H1 (cell line): ENCODE results near the gene RASAL1. TPM values are rescaled to one million over a fixed set of nuclear protein-coding genes. Genes with fewer than 3 reads are reported as not detected.

Experiments
- CTCF ChIA-PET: fragments of 300-600 bp; sonication (Branson Sonifier 250); formaldehyde crosslinking; loops from one replicate; lab custom pipeline; 2021; ENCODE audit not compliant: partially characterized antibody; lab: Charles Lee
- POLR2A ChIA-PET: fragments of 300-600 bp; sonication (Branson Sonifier 250); formaldehyde crosslinking; loops from one replicate; lab custom pipeline; 2021; ENCODE audit warnings: inconsistent platforms; ENCODE audit not compliant: partially characterized antibody; lab: Charles Lee
- DNase-seq, 2 experiments: peaks; one replicate each; pipeline versions ENCODE4 v3.0.0 to v3.0.0-alpha.2; 2010 to 2022; ENCODE audit warnings: low spot score in 2 of 2, low read depth in 1 of 2, mixed read lengths in 1 of 2
- FAIRE-seq: peaks from 2 replicates; lab custom pipeline; 2011; peaks lifted over from hg19 to GRCh38; lab: Jason Lieb, UNC
- H2AFZ ChIP-seq: 2 replicates; pipeline ENCODE4 v1.8.1; 2012; ENCODE audit warnings: low read length, inconsistent platforms
- H2AK5ac ChIP-seq: 2 replicates; pipeline ENCODE4 v1.6.1; 2013; ENCODE audit warnings: low read depth, low read length
- H2BK120ac ChIP-seq: replicated peaks from 2 replicates; pipeline ENCODE3; 2013; ENCODE audit warnings: low read depth, low read length, inconsistent platforms
- H2BK12ac ChIP-seq: 2 replicates; pipeline ENCODE4 v1.6.1; 2013; ENCODE audit warnings: low read depth, low read length
- H2BK15ac ChIP-seq: 2 replicates; pipeline ENCODE4 v1.6.1; 2013; ENCODE audit warnings: low read length
- H2BK20ac ChIP-seq: 2 replicates; pipeline ENCODE4 v1.6.1; 2013; ENCODE audit warnings: low read length
- H2BK5ac ChIP-seq: 2 replicates; pipeline ENCODE4 v1.6.1; 2013; ENCODE audit warnings: low read depth, low read length
- H3K14ac ChIP-seq: 2 replicates; pipeline ENCODE4 v1.6.1; 2013; ENCODE audit warnings: inconsistent platforms; ENCODE audit not compliant: insufficient read length
- H3K18ac ChIP-seq: 2 replicates; pipeline ENCODE4 v1.6.1; 2013; ENCODE audit warnings: low read length; ENCODE audit errors: extremely low read depth
- H3K23ac ChIP-seq: 2 replicates; pipeline ENCODE4 v1.6.1; 2013; ENCODE audit warnings: inconsistent platforms; ENCODE audit not compliant: insufficient read length
- H3K23me2 ChIP-seq: 2 replicates; pipeline ENCODE4 v1.6.1; 2013; ENCODE audit warnings: low read depth, low read length
- H3K27ac ChIP-seq: 2 replicates; pipeline ENCODE4 v1.6.1; 2011; ENCODE audit warnings: low read depth, low read length, inconsistent platforms
- H3K27me3 ChIP-seq, 4 experiments: replicated peaks in 1 of 4; 1 replicate in 1 of 4; 2 replicates in 3 of 4; pipeline versions ENCODE4 v1.6.1 to v1.8.1; 2011 to 2013; ENCODE audit warnings: low read length in 3 of 4, mild to moderate bottlenecking in 3 of 4, inconsistent platforms in 2 of 4, mixed read lengths in 2 of 4, moderate library complexity in 1 of 4; ENCODE audit not compliant: control insufficient read depth in 3 of 4, insufficient read depth in 3 of 4; ENCODE audit errors: extremely low read depth in 1 of 4
- H3K36me3 ChIP-seq, 4 experiments: 2 replicates each; pipeline versions ENCODE4 v1.6.1 to v1.8.1; 2011 to 2013; ENCODE audit warnings: mild to moderate bottlenecking in 4 of 4, low read length in 3 of 4, moderate library complexity in 2 of 4, control low read depth in 1 of 4, inconsistent platforms in 1 of 4; ENCODE audit not compliant: insufficient read depth in 4 of 4, control insufficient read depth in 2 of 4
- H3K4ac ChIP-seq: replicated peaks from 2 replicates; pipeline ENCODE3; 2013; ENCODE audit warnings: low read length, low read depth, mixed read lengths, inconsistent platforms; ENCODE audit not compliant: insufficient read length
- H3K4me1 ChIP-seq, 4 experiments: replicated peaks in 1 of 4; 1 replicate in 1 of 4; 2 replicates in 3 of 4; pipeline versions ENCODE4 v1.6.1 to v1.8.1; 2011 to 2013; ENCODE audit warnings: low read length in 3 of 4, inconsistent platforms in 2 of 4, mixed read lengths in 1 of 4; ENCODE audit not compliant: insufficient read depth in 4 of 4, control insufficient read depth in 3 of 4
- H3K4me2 ChIP-seq, 2 experiments: 2 replicates each; pipeline versions ENCODE4 v1.6.1 to v1.8.1; 2011 to 2013; ENCODE audit warnings: low read depth in 2 of 2, low read length in 2 of 2, control low read depth in 1 of 2, inconsistent platforms in 1 of 2, mild to moderate bottlenecking in 1 of 2; ENCODE audit not compliant: insufficient read depth in 1 of 2
- H3K4me3 ChIP-seq, 4 experiments: fragments of 200-600, 300-600 bp in 1 of 4; sonication (generic), shearing (Covaris generic), sonication (Bioruptor Twin) in 1 of 4; 2 replicates each; pipeline versions ENCODE4 v1.5.1 to v1.8.1; 2011 to 2016; ENCODE audit warnings: low read length in 4 of 4, low read depth in 3 of 4, control low read depth in 2 of 4, inconsistent platforms in 2 of 4, mild to moderate bottlenecking in 2 of 4, mixed read lengths in 1 of 4, moderate library complexity in 1 of 4; ENCODE audit not compliant: insufficient read depth in 2 of 4; ENCODE audit errors: extremely low read depth in 1 of 4
- H3K56ac ChIP-seq: replicated peaks from 2 replicates; pipeline ENCODE3; 2013; ENCODE audit warnings: low read depth, mild to moderate bottlenecking, mixed read lengths, low read length, inconsistent platforms; ENCODE audit not compliant: insufficient read length
- H3K79me1 ChIP-seq: 2 replicates; pipeline ENCODE4 v1.6.1; 2013; ENCODE audit warnings: low read depth, low read length, control low read depth
- H3K79me2 ChIP-seq, 2 experiments: 2 replicates each; pipeline versions ENCODE4 v1.6.1 to v1.8.1; 2012 to 2013; ENCODE audit warnings: low read length in 2 of 2, mild to moderate bottlenecking in 2 of 2, inconsistent platforms in 1 of 2; ENCODE audit not compliant: insufficient read depth in 2 of 2, control insufficient read depth in 1 of 2
- H3K9ac ChIP-seq, 4 experiments: replicated peaks in 1 of 4; 1 replicate in 1 of 4; 2 replicates in 3 of 4; pipeline versions ENCODE4 v1.6.1 to v1.8.1; 2011 to 2013; ENCODE audit warnings: low read depth in 3 of 4, low read length in 3 of 4, control low read depth in 2 of 4, mild to moderate bottlenecking in 2 of 4, moderate library complexity in 2 of 4, inconsistent platforms in 1 of 4; ENCODE audit errors: extremely low read depth in 1 of 4
- H3K9me3 ChIP-seq, 2 experiments: 2 replicates each; pipeline versions ENCODE4 v1.6.1 to v1.8.1; 2012 to 2013; ENCODE audit warnings: mild to moderate bottlenecking in 2 of 2, moderate library complexity in 2 of 2, control low read depth in 1 of 2, inconsistent platforms in 1 of 2, low read depth in 1 of 2, low read length in 1 of 2, mixed read lengths in 1 of 2; ENCODE audit not compliant: insufficient read depth in 2 of 2
- H4K20me1 ChIP-seq, 2 experiments: replicated peaks in 1 of 2; 2 replicates each; pipeline versions ENCODE3 to v1.8.1; 2011 to 2013; ENCODE audit warnings: inconsistent platforms in 2 of 2, low read length in 2 of 2, mild to moderate bottlenecking in 1 of 2; ENCODE audit not compliant: insufficient read depth in 2 of 2, control insufficient read depth in 1 of 2
- H4K5ac ChIP-seq: 2 replicates; pipeline ENCODE4 v1.6.1; 2013; ENCODE audit warnings: low read length, low read depth, mixed read lengths, inconsistent platforms; ENCODE audit not compliant: insufficient read length
- H4K8ac ChIP-seq: 2 replicates; pipeline ENCODE4 v1.8.0; 2013; ENCODE audit warnings: mild to moderate bottlenecking, moderate library complexity, low read length, inconsistent platforms; ENCODE audit not compliant: insufficient read depth; ENCODE audit errors: extremely low read depth
- H4K91ac ChIP-seq: replicated peaks from 2 replicates; pipeline ENCODE3; 2013; ENCODE audit warnings: low read length, mixed read lengths, inconsistent platforms; ENCODE audit not compliant: insufficient read length
- ASH2L ChIP-seq: fragments of 200-600, 300-600 bp; sonication (generic); IDR thresholded peaks from one replicate; pipeline ENCODE4 v1.7.1; 2017; ENCODE audit warnings: low read length
- CHD1 ChIP-seq: IDR thresholded peaks from 2 replicates; pipeline ENCODE4 v1.6.1; 2012; ENCODE audit warnings: low read depth, low read length, improper control_type of control experiment
- CTBP2 ChIP-seq: IDR thresholded peaks from 2 replicates; pipeline ENCODE4 v1.7.0; 2011; ENCODE audit warnings: borderline replicate concordance, mild to moderate bottlenecking, moderate library complexity, mixed read lengths, low read length; ENCODE audit not compliant: insufficient read depth, insufficient read length
- EGR1 ChIP-seq: IDR thresholded peaks from 2 replicates; pipeline ENCODE4 v1.6.1; 2011; ENCODE audit warnings: low read depth, low read length, borderline replicate concordance
- HDAC2 ChIP-seq, 2 experiments: fragments of 300-600 bp in 1 of 2; sonication (generic) in 1 of 2; IDR thresholded peaks; 2 replicates each; pipeline ENCODE4 v1.6.1; 2011 to 2012; ENCODE audit warnings: low read depth in 2 of 2, low read length in 2 of 2, mild to moderate bottlenecking in 2 of 2, moderate library complexity in 2 of 2, borderline replicate concordance in 1 of 2, inconsistent platforms in 1 of 2
- RAD21 ChIP-seq, 2 experiments: IDR thresholded peaks in 1 of 2; conservative IDR thresholded peaks in 1 of 2; 2 replicates each; pipeline ENCODE4 v1.6.1; 2011; ENCODE audit warnings: low read depth in 2 of 2, low read length in 2 of 2, improper control_type of control experiment in 1 of 2, inconsistent platforms in 1 of 2, mild to moderate bottlenecking in 1 of 2, moderate library complexity in 1 of 2
- SIRT6 ChIP-seq: IDR thresholded peaks from one replicate; pipeline ENCODE4 v1.7.1; 2012; ENCODE audit warnings: low read length, inconsistent platforms
- SIX5 ChIP-seq: IDR thresholded peaks from 2 replicates; pipeline ENCODE4 v1.6.1; 2011; ENCODE audit warnings: mild to moderate bottlenecking, low read depth, low read length
- TBP ChIP-seq: IDR thresholded peaks from 2 replicates; pipeline ENCODE4 v1.6.1; 2011; ENCODE audit warnings: low read depth, low read length, improper control_type of control experiment
- TEAD4 ChIP-seq: IDR thresholded peaks from 2 replicates; pipeline ENCODE4 v1.6.1; 2012; ENCODE audit warnings: low read depth, low read length, inconsistent platforms, mixed read lengths
- YY1 ChIP-seq: IDR thresholded peaks from 2 replicates; pipeline ENCODE4 v1.6.1; 2011; ENCODE audit warnings: low read depth, mild to moderate bottlenecking, low read length
- ZNF274 ChIP-seq: IDR thresholded peaks from 2 replicates; pipeline ENCODE4 v1.7.0; 2012; ENCODE audit warnings: low read length, borderline replicate concordance; ENCODE audit errors: extremely low read depth
- WGBS, 2 experiments: shearing (Covaris generic) in 1 of 2; methylation state at CpG; one replicate each; pipeline versions ENCODE4 v1.1.6 to v1.1.7; 2013 to 2015; ENCODE audit warnings: low lambda C conversion rate in 2 of 2, mixed read lengths in 2 of 2, inconsistent platforms in 1 of 2, low coverage in 1 of 2, missing lambda C conversion rate in 1 of 2; ENCODE audit not compliant: insufficient replicate concordance in 2 of 2, insufficient coverage in 1 of 2, insufficient read length in 1 of 2; ENCODE audit errors: extremely low coverage in 1 of 2, missing lambda C conversion rate in 1 of 2; 5-methylcytosine and 5-hydroxymethylcytosine counted together
- polyA plus RNA-seq, 7 experiments: library from polyadenylated mRNA; depleted of rRNA in 3 of 7; stranded (reverse) in 5 of 7; unstranded in 2 of 7; fragments of >200 nt in 5 of 7; fragments of 200-250 nt in 2 of 7; gene quantifications; 1 replicate in 5 of 7; 2 replicates in 1 of 7; 4 replicates in 1 of 7; pipeline versions ENCODE4 v1.2.1 to v1.2.3, GENCODE V29; 2011 to 2013; ENCODE audit warnings: missing spikeins in 2 of 7, mixed read lengths in 2 of 7
- total RNA-seq: library from RNA; stranded (reverse); fragmentation: NEBNext Ultra II Directional; extraction: Animal tissue kit (Norgen Biotek cat#: 25700); gene quantifications from 2 replicates; pipeline ENCODE4 v1.2.1, GENCODE V29; 2021

RASAL1 gene
- total and polyA plus RNA-seq, 2 of the 8 experiments (the other 6 are each of a cell fraction or from before 2014, with no cell fraction given) = 3.7 to 5.0 TPM

- Histone ChIP-seq H3K36me3 (no peaks in the 10 kb centered on the region), H3K4me3 (no peak overlapping the region), H3K18ac (no peak overlapping the region; the same call in 1 of the 2 replicates), H3K79me1 (no peaks in the 10 kb centered on the region), H2BK12ac (no peak overlapping the region; the same call in 1 of the 2 replicates), H3K27me3 (peaks cover 0 to 6% (median 4%) of the 10 kb centered on the region in 4 experiments; a peak in 5 of 7 replicates), H3K56ac (no peak overlapping the region), H3K23me2 (peaks cover 3% of the 10 kb centered on the region; the same call in 1 of the 2 replicates), H3K9ac (no peak overlapping the region), H2AFZ (no peak overlapping the region), H2AK5ac (peak overlapping the region; percentile 56; the same call in 1 of the 2 replicates), H2BK5ac (no peak overlapping the region), H3K27ac (no peak overlapping the region), H3K79me2 (no peaks in the 10 kb centered on the region), H3K4ac (no peak overlapping the region), H3K4me1 (peaks cover 0 to 7% (median 5%) of the 10 kb centered on the region in 4 experiments; a peak in 5 of 7 replicates), H3K4me2 (no peak overlapping the region), H4K5ac (peak overlapping the region; percentile 20), H2BK120ac (peak overlapping the region; percentile 83), H3K23ac (no peak overlapping the region), H3K9me3 (no peaks in the 10 kb centered on the region), H2BK20ac (no peak overlapping the region), H3K14ac (no peak overlapping the region), H2BK15ac (0 out of 2 replicates have a peak overlapping the region, but pooled peaks have one; percentile 46), H4K20me1 (peaks cover 0 to 7% of the 10 kb centered on the region in 2 experiments), H4K8ac (no peak overlapping the region; the same call in 1 of the 2 replicates), H4K91ac (no peak overlapping the region)
- ChIA-PET POLR2A (interaction anchor here (0.8 to 2.9 kb wide), 4 partner anchors 10 to 48 kb away, joined by 3 to 13 read pairs (median 3); no protein-coding TSS in a partner anchor), CTCF (interaction anchor here (0.6 to 7.5 kb wide), 15 partner anchors 9 to 495 kb away, joined by 3 to 67 read pairs (median 4); partner anchors contain the start of gene CFAP73)
- WGBS, 2 experiments = 90% methylated on average over 17 of the region's 17 CpGs; no CpG with 5 or more reads in 1 of the 2 experiments
- DNase-seq = no peak
- no peak for FAIRE-seq
- TF ChIP-seq YY1 (no peak), SIX5 (no peak), RAD21 (IDR thresholded peaks at IDR 0.05 in 1 of 2, conservative IDR thresholded peaks at IDR 0.05 in 1 of 2; ENCODE audit: low read depth in 2 of 2, low read length in 2 of 2) (no peak), TEAD4 (no peak), HDAC2 (IDR thresholded peaks at IDR 0.05; ENCODE audit: borderline replicate concordance in 1 of 2, low read depth in 2 of 2, low read length in 2 of 2) (no peak), ZNF274 (no peak), ASH2L (no peak), TBP (no peak), SIRT6 (no peak), EGR1 (no peak), CTBP2 (no peak), CHD1 (no peak)
These were observed 5.7 kb downstream of the RASAL1 start for GRCh38 chr12:113129664-113130456.
